AG09309 (cell line): Measurements from ENCODE around the gene RPN2.

Experiments
- DNase-seq: peaks from one replicate; pipeline ENCODE4 v3.0.0-alpha.2; 2010; ENCODE audit warnings: low read depth
- H3K4me3 ChIP-seq: 2 replicates; pipeline ENCODE4 v1.5.1; 2011; ENCODE audit warnings: mild to moderate bottlenecking, low read depth, low read length, moderate library complexity; ENCODE audit not compliant: control insufficient read depth
- TF ChIP-seq, protein P1 (sequence below): IDR thresholded peaks from 2 replicates; pipeline ENCODE4 v1.5.1; 2011; ENCODE audit warnings: mild to moderate bottlenecking, low read depth, low read length, inconsistent platforms; ENCODE audit not compliant: insufficient read depth, control insufficient read depth; ENCODE audit errors: missing control alignments

Gene RPN2

GRCh38 chr20:37201827-37202162 is 22.7 kb downstream of the RPN2 start:
- TF ChIP-seq, protein P1, sequence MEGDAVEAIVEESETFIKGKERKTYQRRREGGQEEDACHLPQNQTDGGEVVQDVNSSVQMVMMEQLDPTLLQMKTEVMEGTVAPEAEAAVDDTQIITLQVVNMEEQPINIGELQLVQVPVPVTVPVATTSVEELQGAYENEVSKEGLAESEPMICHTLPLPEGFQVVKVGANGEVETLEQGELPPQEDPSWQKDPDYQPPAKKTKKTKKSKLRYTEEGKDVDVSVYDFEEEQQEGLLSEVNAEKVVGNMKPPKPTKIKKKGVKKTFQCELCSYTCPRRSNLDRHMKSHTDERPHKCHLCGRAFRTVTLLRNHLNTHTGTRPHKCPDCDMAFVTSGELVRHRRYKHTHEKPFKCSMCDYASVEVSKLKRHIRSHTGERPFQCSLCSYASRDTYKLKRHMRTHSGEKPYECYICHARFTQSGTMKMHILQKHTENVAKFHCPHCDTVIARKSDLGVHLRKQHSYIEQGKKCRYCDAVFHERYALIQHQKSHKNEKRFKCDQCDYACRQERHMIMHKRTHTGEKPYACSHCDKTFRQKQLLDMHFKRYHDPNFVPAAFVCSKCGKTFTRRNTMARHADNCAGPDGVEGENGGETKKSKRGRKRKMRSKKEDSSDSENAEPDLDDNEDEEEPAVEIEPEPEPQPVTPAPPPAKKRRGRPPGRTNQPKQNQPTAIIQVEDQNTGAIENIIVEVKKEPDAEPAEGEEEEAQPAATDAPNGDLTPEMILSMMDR, result no peak
- no peak for DNase-seq
- no peak overlapping the region for H3K4me3 ChIP-seq

DNA sequence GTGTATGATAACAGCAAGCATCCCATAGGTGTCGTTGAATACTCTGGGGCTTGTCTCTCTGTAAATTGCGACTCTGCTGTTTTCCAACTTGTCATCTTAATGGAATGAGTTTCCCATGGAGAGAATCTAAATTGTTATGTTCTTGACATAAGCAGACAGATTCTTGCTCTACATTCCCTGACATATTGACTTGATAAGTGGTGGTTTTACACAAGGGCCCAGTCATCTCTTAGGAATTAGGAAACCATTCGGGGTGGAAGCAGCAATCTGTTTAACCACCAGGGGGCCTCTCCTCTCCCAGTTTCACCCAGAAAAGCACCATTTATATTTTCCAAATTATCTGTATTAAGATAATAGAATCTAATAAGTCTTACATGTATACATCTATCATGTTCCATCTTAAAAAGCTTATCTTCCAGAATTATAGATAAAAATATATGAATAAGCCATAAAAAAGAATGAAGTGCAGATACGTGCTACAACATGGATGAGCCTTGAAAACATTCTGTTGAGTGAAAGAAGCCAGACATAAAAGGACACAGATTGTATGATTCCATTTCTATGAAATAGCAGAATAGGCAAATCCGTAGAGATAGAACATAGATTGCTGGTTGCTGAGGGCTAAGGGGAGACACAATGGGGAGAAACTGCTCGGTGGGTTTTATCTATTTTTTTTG is 23.3 kb downstream of the RPN2 start:
- no peak overlapping the region for H3K4me3 ChIP-seq
- TF ChIP-seq, protein P1, result peak; percentile 81
- DNase-seq, result peak; percentile 95

GRCh38 chr20:37204056-37204455 is 24.9 kb downstream of the RPN2 start:
- TF ChIP-seq, protein P1, result no peak
- H3K4me3 ChIP-seq, result no peak overlapping the region
- DNase-seq, result no peak

- no peak for DNase-seq
These were observed 26.0 kb downstream of the RPN2 start for GRCh38 chr20:37205130-37205529.

GRCh38 chr20:37205794-37206193 is 26.7 kb downstream of the RPN2 start:
- no peak overlapping the region for H3K4me3 ChIP-seq
- no peak for DNase-seq
- TF ChIP-seq, protein P1, result no peak

More at GRCh38 chr20:37205130-37205529, 26.0 kb downstream of the RPN2 start:
- TF ChIP-seq, protein P1, result no peak
- H3K4me3 ChIP-seq, result no peak overlapping the region

- H3K4me3 ChIP-seq, result no peak overlapping the region
- DNase-seq, result no peak
- TF ChIP-seq, protein P1, result no peak
These were observed 28.0 kb downstream of the RPN2 start for GRCh38 chr20:37207171-37207570.
